ENCODE measurements around the gene TEKT1.
A peak's percentile ranks its signal among the peaks of the same experiment; 100 is the strongest.
"Not testable (repeated sequence)": the region's sequence is repeated elsewhere in the genome, so short reads cannot be mapped to it uniquely, and the experiment has no call there.

The TEKT1 gene

GRCh38 chr17:6815775-6816174, 15.8 kb downstream of the TEKT1 start:
- DNase-seq (ENCODE audit: low read depth) = no peak

- DNase-seq (ENCODE audit: low read depth) = no peak
These were observed 19.2 kb downstream of the TEKT1 start for GRCh38 chr17:6812295-6812694.

- DNase-seq (ENCODE audit: low read depth) = no peak
These were observed 20.0 kb downstream of the TEKT1 start for GRCh38 chr17:6811510-6811909.

GRCh38 chr17:6800422-6801027, 31.0 kb downstream of the TEKT1 start:
- peak; percentile 4 for DNase-seq (ENCODE audit: low read depth)

GRCh38 chr17:6799738-6800137, 31.8 kb downstream of the TEKT1 start:
- DNase-seq (ENCODE audit: low read depth) = no peak

GRCh38 chr17:6797718-6798351, 33.7 kb downstream of the TEKT1 start:
- no peak for DNase-seq (ENCODE audit: low read depth)

- DNase-seq (ENCODE audit: low read depth) = no peak
These were observed 34.5 kb downstream of the TEKT1 start for GRCh38 chr17:6796887-6797490.

- DNase-seq (ENCODE audit: low read depth) = no peak
These were observed 35.3 kb downstream of the TEKT1 start for GRCh38 chr17:6796017-6796886.

GRCh38 chr17:6793748-6794493, 37.6 kb downstream of the TEKT1 start:
- no peak for DNase-seq (ENCODE audit: low read depth)

GRCh38 chr17:6789146-6789545, 42.4 kb downstream of the TEKT1 start:
- DNase-seq (ENCODE audit: low read depth) = no peak

- DNase-seq (ENCODE audit: low read depth) = no peak
These were observed 44.3 kb downstream of the TEKT1 start for GRCh38 chr17:6787081-6787693.

GRCh38 chr17:6786618-6787017, 44.9 kb downstream of the TEKT1 start:
- no peak for DNase-seq (ENCODE audit: low read depth)

GRCh38 chr17:6782244-6782643, 49.3 kb downstream of the TEKT1 start:
- no peak for DNase-seq (ENCODE audit: low read depth)

- no peak for DNase-seq (ENCODE audit: low read depth)
These were observed 50.6 kb downstream of the TEKT1 start for GRCh38 chr17:6780886-6781285.

- DNase-seq (ENCODE audit: low read depth) = no peak
These were observed 51.5 kb downstream of the TEKT1 start for GRCh38 chr17:6780001-6780400.

- no peak for DNase-seq (ENCODE audit: low read depth)
These were observed 52.1 kb downstream of the TEKT1 start for GRCh38 chr17:6779411-6779810.

GRCh38 chr17:6775871-6776405, 55.6 kb downstream of the TEKT1 start, which contains the start of gene FBXO39:
Gene FBXO39, plus strand, starts transcription at chr17:6776215. Its CDS starts 3,654 bp downstream, at chr17:6779869.
- DNase-seq (ENCODE audit: low read depth) = no peak

GRCh38 chr17:6774906-6775305, 56.6 kb downstream of the TEKT1 start:
- DNase-seq (ENCODE audit: low read depth) = not testable (repeated sequence)

GRCh38 chr17:6772016-6772415, 59.5 kb downstream of the TEKT1 start:
- DNase-seq (ENCODE audit: low read depth) = no peak

GRCh38 chr17:6768447-6768846, 63.1 kb downstream of the TEKT1 start:
- DNase-seq (ENCODE audit: low read depth) = no peak

- DNase-seq (ENCODE audit: low read depth) = no peak
These were observed 69.8 kb downstream of the TEKT1 start for GRCh38 chr17:6761779-6762178.
